Measurements from ENCODE around the gene FAIM.

GRCh38 chr3:138640537-138640936, 32.0 kb downstream of the FAIM start:
- TF ChIP-seq EZH2phosphoT487 (IDR thresholded peaks at IDR 0.05; ENCODE audit: insufficient read depth, low read depth), result no peak
- TF ChIP-seq EZH2 (IDR thresholded peaks at IDR 0.05; ENCODE audit: insufficient read depth, poor library complexity, severe bottlenecking), result no peak

Data from GM23248 (cell line).